GM12874 (cell line): ENCODE data around the gene PPP2R5C.

Source experiments
- TF ChIP-seq, protein P1 (sequence below): IDR thresholded peaks from 2 replicates; pipeline ENCODE4 v1.5.1; 2011; ENCODE audit warnings: low read depth, mild to moderate bottlenecking, control low read depth, low read length, moderate library complexity; ENCODE audit not compliant: insufficient read depth

Gene PPP2R5C

GRCh38 chr14:101739446-101740141 is 21.9 kb upstream of the PPP2R5C start:
- TF ChIP-seq, protein P1, sequence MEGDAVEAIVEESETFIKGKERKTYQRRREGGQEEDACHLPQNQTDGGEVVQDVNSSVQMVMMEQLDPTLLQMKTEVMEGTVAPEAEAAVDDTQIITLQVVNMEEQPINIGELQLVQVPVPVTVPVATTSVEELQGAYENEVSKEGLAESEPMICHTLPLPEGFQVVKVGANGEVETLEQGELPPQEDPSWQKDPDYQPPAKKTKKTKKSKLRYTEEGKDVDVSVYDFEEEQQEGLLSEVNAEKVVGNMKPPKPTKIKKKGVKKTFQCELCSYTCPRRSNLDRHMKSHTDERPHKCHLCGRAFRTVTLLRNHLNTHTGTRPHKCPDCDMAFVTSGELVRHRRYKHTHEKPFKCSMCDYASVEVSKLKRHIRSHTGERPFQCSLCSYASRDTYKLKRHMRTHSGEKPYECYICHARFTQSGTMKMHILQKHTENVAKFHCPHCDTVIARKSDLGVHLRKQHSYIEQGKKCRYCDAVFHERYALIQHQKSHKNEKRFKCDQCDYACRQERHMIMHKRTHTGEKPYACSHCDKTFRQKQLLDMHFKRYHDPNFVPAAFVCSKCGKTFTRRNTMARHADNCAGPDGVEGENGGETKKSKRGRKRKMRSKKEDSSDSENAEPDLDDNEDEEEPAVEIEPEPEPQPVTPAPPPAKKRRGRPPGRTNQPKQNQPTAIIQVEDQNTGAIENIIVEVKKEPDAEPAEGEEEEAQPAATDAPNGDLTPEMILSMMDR = no peak

DNA sequence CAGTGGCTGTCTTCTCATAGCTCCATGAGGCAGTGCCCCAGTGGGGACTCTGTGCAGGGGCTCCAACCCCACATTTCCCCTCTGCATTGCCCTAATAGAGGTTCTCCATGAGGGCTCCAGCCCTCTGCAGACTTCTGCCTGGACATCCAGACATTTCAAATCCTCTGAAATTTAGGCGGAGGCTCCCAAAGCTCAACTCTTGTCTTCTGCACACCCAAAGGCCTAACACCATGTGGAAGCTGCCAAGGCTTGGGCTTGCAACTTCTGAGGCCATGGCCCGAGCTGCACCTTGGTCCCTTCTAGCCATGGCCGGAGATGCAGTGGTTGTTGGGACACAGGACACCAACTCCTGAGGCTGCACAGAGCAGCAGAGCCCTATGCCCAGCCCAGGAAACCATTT is 20.5 kb upstream of the PPP2R5C start:
- TF ChIP-seq, protein P1 = no peak

- TF ChIP-seq, protein P1 = no peak
Observed at GRCh38 chr14:101743701-101744100, 17.8 kb upstream of the PPP2R5C start.

DNA sequence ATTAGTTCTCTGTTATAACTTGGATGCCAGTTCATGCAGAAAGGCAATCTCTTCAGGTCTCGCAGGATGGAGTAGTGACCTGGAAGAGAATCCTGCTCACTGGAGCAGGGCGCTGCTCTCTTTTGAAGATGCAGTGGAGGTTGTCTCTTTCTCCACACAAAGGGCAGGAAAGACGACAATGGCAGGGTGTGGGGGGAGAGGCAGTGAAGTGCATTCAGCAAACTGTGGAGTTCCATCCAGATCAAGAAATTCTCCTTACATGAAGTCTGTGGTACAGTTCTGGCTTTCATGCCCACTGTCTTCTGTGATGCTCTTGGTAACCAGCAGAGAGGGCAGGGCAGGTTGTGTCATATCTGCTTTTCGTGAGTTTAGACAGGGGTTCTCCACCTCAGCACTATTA is 6.6 kb upstream of the PPP2R5C start:
- TF ChIP-seq, protein P1 = no peak

- TF ChIP-seq, protein P1 = no peak
Observed at GRCh38 chr14:101755591-101756324, 5.8 kb upstream of the PPP2R5C start.

DNA sequence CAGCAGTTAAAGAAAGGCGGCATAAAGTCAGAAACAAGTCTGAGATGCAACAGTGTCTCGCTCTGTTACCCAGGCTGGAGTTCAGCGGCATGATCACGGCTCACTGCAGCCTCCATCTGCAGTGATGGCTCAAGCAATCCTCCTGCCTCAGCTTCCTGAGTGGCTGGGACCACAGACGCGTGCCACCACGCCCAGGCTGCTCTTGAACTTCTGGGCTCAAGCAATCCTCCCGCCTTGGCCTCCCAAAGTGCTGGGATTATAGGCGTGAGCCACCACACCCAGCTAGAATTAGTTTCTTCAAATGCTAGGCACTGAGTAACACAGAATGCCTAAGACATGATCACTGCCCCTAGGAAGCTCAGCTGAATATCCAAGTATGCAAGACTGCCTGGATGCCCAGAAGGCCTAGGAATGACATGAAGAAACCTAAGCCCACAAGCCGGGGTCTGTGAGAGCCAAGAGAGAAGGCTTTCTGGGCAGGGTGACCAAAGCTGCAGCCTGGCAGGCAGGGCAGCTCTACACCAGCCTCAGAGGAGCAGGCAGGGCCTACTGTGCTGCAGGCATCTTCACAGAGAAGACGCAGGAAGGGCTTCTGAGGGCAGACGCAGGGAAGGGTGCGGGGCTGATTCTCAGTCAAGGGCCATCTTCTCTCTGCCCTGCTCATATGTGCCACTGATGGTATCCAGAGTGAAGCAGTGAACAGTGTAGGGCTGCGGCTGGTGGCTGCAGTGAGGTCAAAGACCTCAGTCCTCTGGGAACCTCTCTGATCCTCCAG is 4.3 kb upstream of the PPP2R5C start:
- TF ChIP-seq, protein P1 = no peak

- TF ChIP-seq, protein P1 = no peak
Observed at GRCh38 chr14:101757839-101758211, 3.7 kb upstream of the PPP2R5C start.
